Loucy (cell line): Measurements from ENCODE around the gene VAT1L.
A peak's percentile ranks its signal among the peaks of the same experiment; 100 is the strongest.

Experiments used
- H2AFZ ChIP-seq: fragments of 200-600 bp; sonication (generic); 2 replicates; pipeline ENCODE4 v1.6.0; 2016; ENCODE audit warnings: antibody characterized with exemption, mild to moderate bottlenecking, low read length, moderate library complexity
- H3F3A ChIP-seq: fragments of 200-600 bp; 2 replicates; pipeline ENCODE4 v1.6.0; 2016; ENCODE audit warnings: antibody characterized with exemption, low read depth, mild to moderate bottlenecking
- H3K27me3 ChIP-seq: fragments of 200-600 bp; sonication (generic); 2 replicates; pipeline ENCODE4 v1.6.1; 2014; ENCODE audit warnings: low read length, mild to moderate bottlenecking; ENCODE audit not compliant: insufficient read depth, poor library complexity, severe bottlenecking
- H3K36me3 ChIP-seq: fragments of 200-600 bp; sonication (generic); 2 replicates; pipeline ENCODE4 v1.6.1; 2016; ENCODE audit warnings: low read length; ENCODE audit not compliant: insufficient read depth
- H3K4me1 ChIP-seq: fragments of 200-600 bp; sonication (generic); 2 replicates; pipeline ENCODE4 v1.5.1; 2014; ENCODE audit warnings: low read length, mild to moderate bottlenecking; ENCODE audit not compliant: insufficient read depth, poor library complexity, severe bottlenecking
- H3K4me2 ChIP-seq: fragments of 200-600 bp; sonication (generic); 2 replicates; pipeline ENCODE4 v1.6.0; 2014; ENCODE audit warnings: antibody characterized with exemption, low read length, low read depth, mild to moderate bottlenecking; ENCODE audit not compliant: poor library complexity, severe bottlenecking
- H3K4me3 ChIP-seq: fragments of 200-600 bp; sonication (generic); 2 replicates; pipeline ENCODE4 v1.5.1; 2014; ENCODE audit warnings: low read length, mild to moderate bottlenecking, mixed read lengths; ENCODE audit not compliant: poor library complexity, severe bottlenecking
- H3K79me2 ChIP-seq: fragments of 200-600 bp; sonication (generic); 2 replicates; pipeline ENCODE4 v1.6.1; 2014; ENCODE audit warnings: low read length; ENCODE audit not compliant: insufficient read depth
- H3K9ac ChIP-seq: fragments of 200-600 bp; sonication (generic); 2 replicates; pipeline ENCODE4 v1.6.0; 2014; ENCODE audit warnings: mild to moderate bottlenecking, low read depth, low read length, moderate library complexity; ENCODE audit not compliant: poor library complexity, severe bottlenecking
- H3K9me2 ChIP-seq: fragments of 200-600 bp; sonication (generic); replicated peaks from 2 replicates; pipeline ENCODE4 v1.6.1; 2016; ENCODE audit warnings: low read depth, low read length, mixed read lengths
- H3K9me3 ChIP-seq: fragments of 200-600 bp; sonication (generic); 2 replicates; pipeline ENCODE4 v1.6.1; 2014; ENCODE audit warnings: mild to moderate bottlenecking, antibody characterized with exemption, low read length, low read depth; ENCODE audit not compliant: insufficient read depth
- H4K20me1 ChIP-seq: fragments of 200-600 bp; sonication (generic); 2 replicates; pipeline ENCODE4 v1.6.0; 2014; ENCODE audit warnings: antibody characterized with exemption, low read length, mild to moderate bottlenecking; ENCODE audit not compliant: insufficient read depth, poor library complexity, severe bottlenecking
- CTCF ChIP-seq: fragments of 200-600 bp; sonication (generic); conservative IDR thresholded peaks from 2 replicates; pipeline ENCODE4 v1.5.1; 2014; ENCODE audit warnings: mild to moderate bottlenecking, antibody characterized with exemption, low read length
- EZH2phosphoT487 ChIP-seq: fragments of 200-600 bp; IDR thresholded peaks from 2 replicates; pipeline ENCODE4 v1.6.1; 2018; ENCODE audit warnings: antibody characterized with exemption, mild to moderate bottlenecking, moderate library complexity, borderline replicate concordance

The VAT1L gene

GRCh38 chr16:77948835-77949234, 160.5 kb downstream of the VAT1L start:
- H3K27me3 ChIP-seq = no peaks in the 10 kb centered on the region
- H2AFZ ChIP-seq = no peak overlapping the region
- H3K79me2 ChIP-seq = no peaks in the 10 kb centered on the region
- H3K4me2 ChIP-seq = no peak overlapping the region
- no peaks in the 10 kb centered on the region for H3K36me3 ChIP-seq
- H3K9me2 ChIP-seq = no peaks in the 10 kb centered on the region
- no peak overlapping the region for H3K9ac ChIP-seq
- no peaks in the 10 kb centered on the region for H3K9me3 ChIP-seq
- no peaks in the 10 kb centered on the region for H4K20me1 ChIP-seq
- no peak overlapping the region for H3K4me3 ChIP-seq
- TF ChIP-seq CTCF = no peak
- TF ChIP-seq EZH2phosphoT487 = no peak
- no peaks in the 10 kb centered on the region for H3F3A ChIP-seq
- H3K4me1 ChIP-seq = no peaks in the 10 kb centered on the region

DNA sequence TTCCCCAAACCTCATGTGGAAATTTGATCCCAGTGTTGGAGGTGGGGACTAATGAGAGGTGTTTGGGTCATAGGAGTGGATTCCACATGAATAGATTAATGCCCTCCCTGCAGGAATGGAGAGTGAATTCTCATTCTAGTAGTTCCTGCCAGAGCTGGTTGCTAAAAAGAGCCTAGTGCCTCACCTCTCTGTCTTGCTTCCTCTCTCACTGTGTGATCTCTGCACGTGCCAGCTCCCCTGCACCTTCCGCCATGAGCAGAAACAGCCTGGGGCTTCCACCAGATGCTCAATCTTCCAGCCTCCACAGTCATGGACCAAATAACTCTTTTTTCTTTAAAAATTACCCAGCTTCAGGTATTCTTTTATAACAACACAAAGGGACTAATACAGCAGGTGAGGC, 161.1 kb downstream of the VAT1L start:
- no peak overlapping the region for H2AFZ ChIP-seq
- H4K20me1 ChIP-seq = no peaks in the 10 kb centered on the region
- no peaks in the 10 kb centered on the region for H3K9me3 ChIP-seq
- H3K4me3 ChIP-seq = no peak overlapping the region
- TF ChIP-seq EZH2phosphoT487 = no peak
- TF ChIP-seq CTCF = no peak
- H3K9ac ChIP-seq = no peak overlapping the region
- H3K4me1 ChIP-seq = no peaks in the 10 kb centered on the region
- no peak overlapping the region for H3K4me2 ChIP-seq
- H3K9me2 ChIP-seq = no peaks in the 10 kb centered on the region
- H3F3A ChIP-seq = no peaks in the 10 kb centered on the region
- no peaks in the 10 kb centered on the region for H3K36me3 ChIP-seq
- H3K27me3 ChIP-seq = no peaks in the 10 kb centered on the region
- H3K79me2 ChIP-seq = no peaks in the 10 kb centered on the region

DNA sequence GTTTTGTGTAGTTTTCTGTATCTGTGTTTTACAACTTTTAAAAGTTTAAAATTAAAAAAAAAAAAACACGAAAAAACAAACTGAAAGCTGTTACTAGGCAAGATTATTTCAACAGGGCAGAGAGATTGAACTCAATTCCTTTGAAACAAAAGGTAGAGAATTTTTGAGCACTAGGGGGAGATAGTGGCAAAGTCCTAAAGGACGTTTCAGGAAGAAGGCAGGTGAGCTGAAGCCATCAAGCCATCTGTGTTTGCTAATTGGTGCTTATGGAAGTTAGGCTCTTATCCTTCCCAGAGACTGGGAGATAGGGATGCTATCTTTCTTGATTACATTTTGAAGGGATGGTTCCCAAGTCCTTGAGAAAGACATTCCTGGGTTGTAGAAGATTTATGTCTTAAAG, 163.4 kb downstream of the VAT1L start:
- no peaks in the 10 kb centered on the region for H3K4me1 ChIP-seq

More for the DNA sequence above, 163.4 kb downstream of the VAT1L start:
- no peak overlapping the region for H3K9ac ChIP-seq
- no peaks in the 10 kb centered on the region for H3K36me3 ChIP-seq
- no peaks in the 10 kb centered on the region for H3K27me3 ChIP-seq
- H3K79me2 ChIP-seq = no peaks in the 10 kb centered on the region
- H3F3A ChIP-seq = no peaks in the 10 kb centered on the region
- H3K4me3 ChIP-seq = no peak overlapping the region
- no peaks in the 10 kb centered on the region for H4K20me1 ChIP-seq
- no peak overlapping the region for H3K4me2 ChIP-seq
- no peaks in the 10 kb centered on the region for H3K9me3 ChIP-seq
- H2AFZ ChIP-seq = peak overlapping the region; percentile 41; the same call in 1 of the 2 replicates
- H3K9me2 ChIP-seq = no peaks in the 10 kb centered on the region
- TF ChIP-seq EZH2phosphoT487 = no peak
- peak; percentile 59 for TF ChIP-seq CTCF
